MM.1S (cell line): ENCODE results near the gene PPP2R5E.

Experiments
- DNase-seq: peaks from one replicate; pipeline ENCODE4 v3.0.0-alpha.2; 2015
- H2AFZ ChIP-seq: fragments of 300-600 bp; sonication (generic); 2 replicates; pipeline ENCODE4 v1.6.0; 2016; ENCODE audit warnings: antibody characterized with exemption, low read length
- H3F3A ChIP-seq: fragments of 300-600 bp; sonication (generic); 2 replicates; pipeline ENCODE4 v1.6.1; 2016; ENCODE audit warnings: mild to moderate bottlenecking, antibody characterized with exemption, low read length, moderate library complexity, mixed read lengths; ENCODE audit not compliant: insufficient read depth
- H3K27ac ChIP-seq: fragments of 300-600 bp; sonication (generic); 2 replicates; pipeline ENCODE4 v1.5.1; 2016; ENCODE audit warnings: mild to moderate bottlenecking, low read length
- H3K27me3 ChIP-seq: fragments of 300-600 bp; sonication (generic); replicated peaks from 2 replicates; pipeline ENCODE4 v1.6.0; 2016; ENCODE audit warnings: low read length; ENCODE audit not compliant: insufficient read depth
- H3K36me3 ChIP-seq: fragments of 300-600 bp; sonication (generic); replicated peaks from 2 replicates; pipeline ENCODE4 v1.6.1; 2016; ENCODE audit warnings: mild to moderate bottlenecking, low read length, mixed read lengths; ENCODE audit not compliant: insufficient read depth
- H3K4me1 ChIP-seq: fragments of 300-600 bp; sonication (generic); 2 replicates; pipeline ENCODE4 v1.6.1; 2016; ENCODE audit warnings: low read length, mixed read lengths
- H3K4me2 ChIP-seq: fragments of 300-600 bp; sonication (generic); 2 replicates; pipeline ENCODE4 v1.6.0; 2016; ENCODE audit warnings: low read depth, low read length
- H3K4me3 ChIP-seq: fragments of 300-600 bp; sonication (generic); 2 replicates; pipeline ENCODE4 v1.5.1; 2016; ENCODE audit warnings: low read length, mixed read lengths
- H3K79me2 ChIP-seq: fragments of 300-600 bp; sonication (generic); 2 replicates; pipeline ENCODE4 v1.6.1; 2016; ENCODE audit warnings: mixed run types, low read length, mixed read lengths
- H3K9ac ChIP-seq: fragments of 300-600 bp; sonication (generic); 2 replicates; pipeline ENCODE4 v1.6.1; 2016; ENCODE audit warnings: low read length, mixed read lengths
- H3K9me2 ChIP-seq: fragments of 300-600 bp; sonication (generic); replicated peaks from 2 replicates; pipeline ENCODE4 v1.6.1; 2016; ENCODE audit warnings: mild to moderate bottlenecking, low read length, mixed read lengths; ENCODE audit not compliant: insufficient read depth
- H3K9me3 ChIP-seq: fragments of 300-600 bp; sonication (generic); replicated peaks from 2 replicates; pipeline ENCODE4 v1.6.1; 2016; ENCODE audit warnings: mild to moderate bottlenecking, low read length, mixed read lengths; ENCODE audit not compliant: insufficient read depth
- H4K20me1 ChIP-seq: fragments of 300-600 bp; sonication (generic); 2 replicates; pipeline ENCODE4 v1.6.1; 2016; ENCODE audit warnings: mild to moderate bottlenecking, low read length, moderate library complexity, mixed read lengths; ENCODE audit not compliant: insufficient read depth
- CTCF ChIP-seq: fragments of 300-600 bp; sonication (generic); IDR thresholded peaks from 2 replicates; pipeline ENCODE4 v1.5.1; 2016; ENCODE audit warnings: antibody characterized with exemption, low read length, mixed read lengths
- EZH2 ChIP-seq: fragments of 300-600 bp; sonication (generic); optimal IDR thresholded peaks from 2 replicates; pipeline ENCODE3; 2017; ENCODE audit warnings: low read depth, mild to moderate bottlenecking, antibody characterized with exemption, low read length, mixed read lengths
- EZH2phosphoT487 ChIP-seq: fragments of 300-600 bp; sonication (generic); IDR thresholded peaks from 2 replicates; pipeline ENCODE4 v1.6.1; 2018; ENCODE audit warnings: antibody characterized with exemption, low read length

Gene PPP2R5E

GRCh38 chr14:63426838-63427352 lies 116.3 kb downstream of the PPP2R5E start:
- Histone ChIP-seq H3K27ac (no peak overlapping the region), H3K36me3 (no peaks in the 10 kb centered on the region), H3K27me3 (no peaks in the 10 kb centered on the region), H3K9ac (no peak overlapping the region), H3K4me1 (no peaks in the 10 kb centered on the region), H3K79me2 (peaks cover 21% of the 10 kb centered on the region), H3K9me3 (no peaks in the 10 kb centered on the region), H4K20me1 (no peaks in the 10 kb centered on the region), H3K4me3 (no peak overlapping the region), H3F3A (no peaks in the 10 kb centered on the region), H3K4me2 (no peak overlapping the region), H2AFZ (no peak overlapping the region), H3K9me2 (no peaks in the 10 kb centered on the region)
- no peak for DNase-seq
- TF ChIP-seq CTCF = no peak
- no peak for TF ChIP-seq EZH2phosphoT487
- no peak for TF ChIP-seq EZH2

DNA sequence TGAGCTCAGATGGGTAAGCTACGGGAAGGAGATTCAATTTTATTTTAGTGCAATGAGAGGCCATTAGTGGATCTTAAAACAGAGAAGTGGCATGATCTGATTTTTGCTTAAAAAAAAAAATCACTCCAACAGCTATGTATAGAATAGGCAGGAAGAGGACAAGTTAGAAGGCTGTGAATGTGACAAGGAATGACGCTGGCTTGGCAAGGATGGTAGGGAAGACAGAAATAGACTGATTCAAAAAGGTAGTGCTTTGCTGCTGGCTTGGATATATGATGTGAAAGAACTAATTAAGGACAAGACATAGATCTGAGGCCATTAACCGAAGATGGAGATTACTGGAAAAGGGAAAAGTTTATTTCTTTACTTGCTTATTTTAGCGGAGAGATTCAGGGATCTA lies 119.3 kb downstream of the PPP2R5E start:
- no peak overlapping the region for H2AFZ ChIP-seq
- no peaks in the 10 kb centered on the region for H3K27me3 ChIP-seq
- DNase-seq = no peak
- H3K36me3 ChIP-seq = no peaks in the 10 kb centered on the region
- H3K79me2 ChIP-seq = peaks cover 16% of the 10 kb centered on the region
- no peak overlapping the region for H3K4me2 ChIP-seq
- H3K27ac ChIP-seq = no peak overlapping the region
- H3K9me2 ChIP-seq = no peaks in the 10 kb centered on the region
- no peaks in the 10 kb centered on the region for H3K4me1 ChIP-seq
- no peaks in the 10 kb centered on the region for H4K20me1 ChIP-seq
- no peak overlapping the region for H3K9ac ChIP-seq
- no peaks in the 10 kb centered on the region for H3K9me3 ChIP-seq
- TF ChIP-seq CTCF = no peak
- no peak overlapping the region for H3K4me3 ChIP-seq
- H3F3A ChIP-seq = no peaks in the 10 kb centered on the region

- Histone ChIP-seq H3K4me1 (no peaks in the 10 kb centered on the region), H3K27ac (no peak overlapping the region), H3K4me3 (no peak overlapping the region), H3F3A (no peaks in the 10 kb centered on the region), H3K36me3 (no peaks in the 10 kb centered on the region), H3K27me3 (no peaks in the 10 kb centered on the region), H3K9me3 (no peaks in the 10 kb centered on the region), H4K20me1 (no peaks in the 10 kb centered on the region), H3K4me2 (no peak overlapping the region), H3K79me2 (peaks cover 15% of the 10 kb centered on the region), H3K9ac (no peak overlapping the region), H2AFZ (no peak overlapping the region), H3K9me2 (no peaks in the 10 kb centered on the region)
- no peak for DNase-seq
- TF ChIP-seq CTCF = no peak
- TF ChIP-seq EZH2 = no peak
- no peak for TF ChIP-seq EZH2phosphoT487
These were observed 119.8 kb downstream of the PPP2R5E start for GRCh38 chr14:63423381-63423780.
